NOMO-1 (cell line): ENCODE results near the gene TOMM70.
"Not testable (repeated sequence)": the region's sequence is repeated elsewhere in the genome, so short reads cannot be mapped to it uniquely, and the experiment has no call there.

Experiments used
- DNase-seq, 2 experiments: peaks; one replicate each; lab custom pipeline; 2025; ENCODE audit not compliant: unreplicated experiment in 2 of 2; lab: John Stamatoyannopoulos, UW

TOMM70 gene

GRCh38 chr3:100370756-100371155 is 30.1 kb downstream of the TOMM70 start:
- DNase-seq = no peak

- DNase-seq = no peak
Measured at GRCh38 chr3:100368441-100368840, 32.4 kb downstream of the TOMM70 start.

GRCh38 chr3:100366424-100366823 is 34.5 kb downstream of the TOMM70 start:
- no peak for DNase-seq

DNA sequence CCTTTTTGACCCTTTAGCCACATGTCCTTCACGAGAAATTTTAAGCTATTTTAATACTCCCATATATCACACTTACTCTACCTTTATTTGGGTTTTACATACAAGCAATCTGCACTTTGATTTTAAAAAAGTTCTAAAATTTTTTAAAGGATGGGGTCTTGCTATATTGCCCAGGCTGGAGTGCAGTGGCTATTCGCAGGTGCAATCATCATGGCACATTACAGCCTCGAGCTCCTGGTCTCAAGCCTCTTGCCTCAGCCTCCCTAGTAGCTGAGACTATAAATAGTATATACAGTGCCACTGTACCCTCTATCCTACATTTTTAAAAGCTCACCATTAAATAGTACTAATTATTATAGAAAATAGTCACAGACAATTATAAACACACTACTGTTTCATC is 36.5 kb downstream of the TOMM70 start:
- no peak for DNase-seq

- no peak for DNase-seq
Measured at GRCh38 chr3:100361897-100362296, 39.0 kb downstream of the TOMM70 start.

GRCh38 chr3:100360757-100361496 is 40.0 kb downstream of the TOMM70 start:
- DNase-seq = no peak

GRCh38 chr3:100359035-100359434 is 41.9 kb downstream of the TOMM70 start:
- no peak for DNase-seq

DNA sequence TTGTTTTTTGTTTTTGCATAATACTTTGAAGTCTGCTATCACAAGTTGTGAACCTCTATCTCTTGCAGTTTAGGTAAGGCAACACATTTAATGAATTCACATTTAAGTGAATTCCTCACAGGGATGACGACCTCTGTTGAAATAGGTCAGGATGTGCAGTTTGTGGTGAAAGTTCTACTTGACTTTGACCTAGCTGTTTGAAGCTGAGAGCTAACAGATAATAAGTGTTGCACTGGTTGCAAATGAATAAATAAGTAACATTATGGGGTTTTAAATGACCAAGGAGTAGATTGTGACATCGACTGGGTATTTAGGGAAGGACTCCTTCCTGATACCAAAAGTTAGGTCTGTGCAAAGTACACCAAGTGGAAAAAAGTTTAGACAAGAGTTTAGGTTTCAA is 42.5 kb downstream of the TOMM70 start:
- DNase-seq = no peak

DNA sequence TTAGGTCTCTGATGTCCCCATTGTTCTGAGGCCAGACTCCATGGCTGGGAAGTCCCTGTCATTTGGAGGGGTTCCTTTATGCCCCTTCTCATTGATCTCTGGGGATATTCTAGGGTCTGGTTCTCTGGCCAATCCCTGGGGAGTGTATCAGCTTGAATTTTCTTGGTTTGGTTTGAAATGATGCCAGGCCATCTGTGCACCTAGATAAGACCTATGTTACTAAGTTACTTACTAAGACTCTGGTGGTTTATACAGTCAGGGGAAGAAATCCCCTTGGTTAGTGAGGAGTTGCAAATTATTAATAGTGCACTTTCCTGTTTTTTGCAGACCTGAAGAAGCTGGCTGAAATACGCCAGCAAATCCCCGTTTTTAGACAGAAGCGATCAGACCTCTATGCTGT is 46.0 kb downstream of the TOMM70 start:
- no peak for DNase-seq

- DNase-seq = no peak
Measured at GRCh38 chr3:100352296-100353231, 48.3 kb downstream of the TOMM70 start.

DNA sequence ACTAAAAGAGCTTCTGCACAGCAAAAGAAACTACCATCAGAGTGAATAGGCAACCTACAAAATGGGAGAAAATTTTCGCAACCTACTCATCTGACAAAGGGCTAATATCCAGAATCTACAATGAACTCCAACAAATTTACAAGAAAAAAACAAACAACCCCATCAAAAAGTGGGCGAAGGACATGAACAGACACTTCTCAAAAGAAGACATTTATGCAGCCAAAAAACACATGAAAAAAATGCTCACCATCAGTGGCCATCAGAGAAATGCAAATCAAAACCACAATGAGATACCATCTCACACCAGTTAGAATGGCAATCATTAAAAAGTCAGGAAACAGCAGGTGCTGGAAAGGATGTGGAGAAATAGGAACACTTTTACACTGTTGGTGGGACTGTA is 49.1 kb downstream of the TOMM70 start:
- DNase-seq = not testable (repeated sequence)

DNA sequence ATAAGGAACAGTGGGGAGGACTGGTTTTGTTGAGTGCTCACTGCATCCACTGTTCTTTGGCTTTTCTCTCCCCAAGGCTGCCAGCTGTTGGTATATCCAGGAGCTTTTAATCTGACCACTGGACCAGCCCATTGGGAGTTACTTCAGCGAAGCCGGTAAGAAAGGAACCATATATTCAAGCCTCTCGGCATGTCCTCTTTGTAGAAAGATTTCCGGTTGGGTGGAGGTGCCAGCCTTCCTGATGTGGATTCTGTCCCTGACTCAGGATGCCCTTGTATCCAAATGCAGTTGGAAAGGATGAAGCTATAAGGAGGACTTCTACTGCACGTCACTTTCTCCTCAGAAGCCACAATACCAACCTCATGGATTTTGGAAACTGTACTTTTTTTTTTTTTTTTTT is 52.2 kb downstream of the TOMM70 start:
- no peak for DNase-seq

GRCh38 chr3:100340527-100340926 is 60.4 kb downstream of the TOMM70 start:
- no peak for DNase-seq

- DNase-seq = no peak
Measured at GRCh38 chr3:100339786-100340185, 61.1 kb downstream of the TOMM70 start.

GRCh38 chr3:100338911-100339310 is 62.0 kb downstream of the TOMM70 start:
- no peak for DNase-seq

DNA sequence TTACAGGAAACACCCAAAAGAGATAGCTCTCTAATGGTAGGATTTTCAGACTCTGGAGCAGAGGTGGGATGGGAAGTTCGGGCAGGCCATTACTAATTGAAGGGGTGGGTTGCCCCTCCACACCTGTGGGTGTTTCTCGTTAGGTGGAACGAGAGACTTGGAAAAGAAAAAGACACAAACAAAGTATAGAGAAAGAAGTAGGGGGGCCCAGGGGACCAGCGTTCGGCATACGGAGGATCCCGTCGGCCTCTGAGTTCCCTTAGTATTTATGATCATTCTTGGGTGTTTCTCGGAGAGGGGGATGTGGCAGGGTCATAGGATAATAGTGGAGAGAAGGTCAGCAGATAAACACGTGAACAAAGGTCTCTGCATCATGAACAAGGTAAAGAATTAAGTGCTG is 64.7 kb downstream of the TOMM70 start:
- not testable (repeated sequence) for DNase-seq

DNA sequence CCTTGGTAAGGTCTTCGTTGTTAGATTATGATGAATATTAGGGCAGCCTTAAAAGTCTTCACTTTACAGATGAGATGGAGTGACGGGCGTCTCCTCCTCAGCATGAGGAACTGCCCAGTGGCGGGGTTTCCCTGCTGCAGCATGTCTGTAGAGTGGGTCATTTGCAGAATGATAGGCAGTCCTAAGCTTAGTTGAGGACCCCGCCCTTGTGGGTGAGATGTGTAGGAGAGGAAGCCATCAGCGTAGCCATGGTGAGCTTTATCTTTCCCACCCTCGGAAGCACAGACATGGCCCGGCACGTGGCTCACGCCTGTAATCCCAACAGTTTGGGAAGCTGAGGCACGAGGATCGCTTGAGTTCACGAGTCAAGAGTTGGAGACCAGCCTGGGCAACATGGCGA is 65.5 kb downstream of the TOMM70 start:
- DNase-seq = peak in 1 of 2 experiments; percentile 28

- peak; percentile 81 to 88 for DNase-seq
Measured at GRCh38 chr3:100334488-100335351, 66.2 kb downstream of the TOMM70 start, which contains the start of gene NIT2. TSS of gene NIT2 (plus strand) at chr3:100334757. CDS start at chr3:100334792, 35 bp downstream.

DNA sequence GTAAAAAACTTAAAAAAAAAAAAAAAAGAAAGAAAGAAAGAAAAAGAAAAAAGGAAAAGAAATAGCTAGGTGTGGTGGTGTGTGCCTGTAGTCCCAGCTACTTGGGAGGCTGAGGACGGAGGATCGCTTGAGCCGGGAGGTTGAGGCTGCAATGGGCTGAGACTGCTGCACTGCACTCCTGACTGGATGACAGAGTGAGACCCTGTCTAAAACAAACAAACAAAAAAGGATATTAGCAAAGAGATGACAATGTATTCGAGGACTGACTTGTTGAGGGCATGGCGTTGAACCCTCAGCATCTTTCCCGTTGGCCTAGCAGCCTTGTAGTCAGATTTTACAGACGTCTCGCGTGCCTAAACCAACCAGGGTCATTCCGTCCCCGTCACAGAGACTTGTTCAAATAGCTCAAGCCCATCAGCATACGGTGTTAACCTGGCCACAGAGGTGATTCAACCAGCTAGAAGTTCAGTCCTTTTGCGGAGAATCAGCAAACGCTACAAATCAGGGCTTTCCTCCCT is 66.9 kb downstream of the TOMM70 start:
- no peak for DNase-seq

DNA sequence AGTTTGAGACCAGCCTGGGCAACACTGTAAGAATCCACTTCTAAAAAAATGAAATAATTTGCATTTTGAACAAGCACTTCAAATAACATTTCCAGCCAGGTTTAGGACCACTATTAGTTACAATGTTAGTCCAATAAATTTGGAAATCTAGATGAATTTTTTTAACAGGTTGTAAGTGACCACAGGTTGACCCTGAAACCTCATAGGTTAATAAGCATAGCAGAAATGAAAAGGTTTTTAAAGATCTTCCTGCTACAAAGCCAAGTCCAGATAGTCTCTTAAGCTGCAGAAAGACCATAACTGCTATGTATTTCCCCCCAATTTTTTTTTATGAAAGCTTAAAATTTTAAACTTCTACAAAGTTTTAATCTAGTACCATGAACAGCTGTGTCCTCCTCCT is 67.8 kb downstream of the TOMM70 start:
- no peak for DNase-seq

DNA sequence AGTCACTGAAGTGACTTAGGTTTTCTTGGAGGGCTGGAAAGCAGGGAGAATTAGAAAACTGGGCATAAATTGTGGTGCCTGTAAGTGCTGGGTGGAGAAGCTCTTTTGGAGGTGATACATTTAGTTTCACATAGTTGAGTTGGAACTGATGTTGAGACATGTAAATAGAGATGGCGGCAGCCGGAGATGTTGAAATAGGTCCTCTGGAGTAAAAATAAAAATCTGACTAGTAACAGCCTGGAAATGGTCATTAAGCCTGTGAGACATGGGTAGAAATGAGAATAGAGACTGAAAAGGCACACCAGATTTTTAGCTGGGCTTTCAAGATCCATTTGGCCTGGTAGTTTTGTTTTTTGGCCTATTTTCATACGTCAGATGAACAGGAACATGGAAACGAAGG is 69.2 kb downstream of the TOMM70 start:
- DNase-seq = peak; percentile 1 to 5
